ENCODE results near the gene HOXD10.

The HOXD10 gene

GRCh38 chr2:176107731-176108181 is 8.8 kb upstream of the HOXD10 start:
- DNase-seq (ENCODE audit: low spot score): no peak

- DNase-seq (ENCODE audit: low spot score): no peak
Observed at GRCh38 chr2:176109192-176109901, 7.2 kb upstream of the HOXD10 start.

GRCh38 chr2:176109946-176110345 is 6.6 kb upstream of the HOXD10 start:
- DNase-seq (ENCODE audit: low spot score): no peak

GRCh38 chr2:176110415-176111308 is 5.9 kb upstream of the HOXD10 start:
- DNase-seq (ENCODE audit: low spot score): no peak

GRCh38 chr2:176111309-176111663 is 5.3 kb upstream of the HOXD10 start:
- peak; percentile 50 for DNase-seq (ENCODE audit: low spot score)

GRCh38 chr2:176111846-176112374 is 4.7 kb upstream of the HOXD10 start:
- no peak for DNase-seq (ENCODE audit: low spot score)

- no peak for DNase-seq (ENCODE audit: low spot score)
Observed at GRCh38 chr2:176112375-176113302, 3.9 kb upstream of the HOXD10 start.

GRCh38 chr2:176114120-176114929 is 2.3 kb upstream of the HOXD10 start:
- no peak for DNase-seq (ENCODE audit: low spot score)

GRCh38 chr2:176114930-176115625 is 1.5 kb upstream of the HOXD10 start:
- DNase-seq (ENCODE audit: low spot score): no peak

GRCh38 chr2:176117162-176117822 is 714 bp downstream of the HOXD10 start:
- no peak for DNase-seq (ENCODE audit: low spot score)

- DNase-seq (ENCODE audit: low spot score): no peak
Observed at GRCh38 chr2:176117823-176118371, 1.3 kb downstream of the HOXD10 start.

GRCh38 chr2:176118601-176119339 is 2.2 kb downstream of the HOXD10 start:
- DNase-seq (ENCODE audit: low spot score): peak; percentile 50

GRCh38 chr2:176120364-176121189 is 4.0 kb downstream of the HOXD10 start:
- DNase-seq (ENCODE audit: low spot score): no peak

- no peak for DNase-seq (ENCODE audit: low spot score)
Observed at GRCh38 chr2:176121190-176122051, 4.8 kb downstream of the HOXD10 start.

- DNase-seq (ENCODE audit: low spot score): no peak
Observed at GRCh38 chr2:176122052-176122682, 5.6 kb downstream of the HOXD10 start.

GRCh38 chr2:176122683-176123410 is 6.3 kb downstream of the HOXD10 start, which contains the start of gene HOXD9:
Gene HOXD9 (plus strand): TSS chr2:176122719. CDS start chr2:176122769, 50 bp downstream.
- DNase-seq (ENCODE audit: low spot score): peak; percentile 31

All from cerebellar cortex (tissue), 1 donor.